HPDE6-E6E7 (cell line): ENCODE measurements around the gene RAB11FIP4.

Experiments
- DNase-seq: peaks from one replicate; pipeline ENCODE4 v3.0.0; 2011; ENCODE audit warnings: missing footprints; ENCODE audit errors: extremely low spot score

The RAB11FIP4 gene

GRCh38 chr17:31405890-31406371 is 14.5 kb downstream of the RAB11FIP4 start:
- DNase-seq: no peak

- no peak for DNase-seq
Observed at GRCh38 chr17:31408586-31408985, 17.1 kb downstream of the RAB11FIP4 start.

DNA sequence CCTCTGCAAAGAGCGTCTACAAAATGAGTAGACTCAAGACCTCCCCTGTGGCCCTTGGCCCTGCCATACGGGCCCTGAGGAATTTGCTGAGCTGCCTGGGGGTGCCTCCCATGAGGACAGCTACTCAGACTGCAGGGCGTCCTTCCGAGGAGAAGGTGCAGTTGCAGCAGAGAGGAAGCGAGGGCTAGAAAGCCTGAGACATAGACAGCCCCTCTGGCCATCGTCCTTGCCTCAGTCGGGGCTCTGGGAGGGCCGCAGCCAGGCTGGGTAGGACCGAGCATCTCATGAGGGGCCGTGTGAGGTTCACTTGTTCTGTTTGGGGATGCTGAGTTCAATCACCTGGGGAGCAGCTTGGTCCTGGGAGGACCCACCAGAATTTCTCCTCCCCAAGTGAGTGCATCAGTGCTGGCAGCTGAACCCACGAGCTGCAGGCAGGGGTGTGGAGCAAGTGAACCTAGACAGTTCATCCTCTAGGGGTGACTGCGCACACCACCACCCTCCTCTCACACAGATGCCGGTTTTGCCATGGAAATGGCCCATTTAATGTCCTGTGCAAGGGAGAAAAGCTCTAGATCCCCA is 20.3 kb downstream of the RAB11FIP4 start:
- no peak for DNase-seq

DNA sequence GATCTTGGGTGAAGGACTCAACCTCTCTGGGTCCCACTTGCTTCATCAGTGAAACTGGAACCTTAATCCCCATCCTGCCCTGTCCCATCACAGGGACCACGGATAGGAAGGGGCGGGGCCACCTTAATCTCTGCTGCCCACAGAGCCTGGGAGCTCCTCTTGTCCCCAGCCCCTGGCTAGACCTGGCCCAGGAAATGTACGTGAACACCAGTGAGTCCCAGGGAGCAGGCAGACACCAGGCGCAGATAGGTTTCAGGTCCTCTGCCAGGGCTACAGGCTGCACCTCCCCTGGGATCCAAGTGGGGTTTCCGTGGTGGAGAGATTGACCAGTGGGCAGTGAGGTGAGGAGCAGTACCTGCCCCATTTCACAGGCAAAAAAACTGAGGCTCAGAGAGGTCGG is 21.0 kb downstream of the RAB11FIP4 start:
- DNase-seq: no peak

DNA sequence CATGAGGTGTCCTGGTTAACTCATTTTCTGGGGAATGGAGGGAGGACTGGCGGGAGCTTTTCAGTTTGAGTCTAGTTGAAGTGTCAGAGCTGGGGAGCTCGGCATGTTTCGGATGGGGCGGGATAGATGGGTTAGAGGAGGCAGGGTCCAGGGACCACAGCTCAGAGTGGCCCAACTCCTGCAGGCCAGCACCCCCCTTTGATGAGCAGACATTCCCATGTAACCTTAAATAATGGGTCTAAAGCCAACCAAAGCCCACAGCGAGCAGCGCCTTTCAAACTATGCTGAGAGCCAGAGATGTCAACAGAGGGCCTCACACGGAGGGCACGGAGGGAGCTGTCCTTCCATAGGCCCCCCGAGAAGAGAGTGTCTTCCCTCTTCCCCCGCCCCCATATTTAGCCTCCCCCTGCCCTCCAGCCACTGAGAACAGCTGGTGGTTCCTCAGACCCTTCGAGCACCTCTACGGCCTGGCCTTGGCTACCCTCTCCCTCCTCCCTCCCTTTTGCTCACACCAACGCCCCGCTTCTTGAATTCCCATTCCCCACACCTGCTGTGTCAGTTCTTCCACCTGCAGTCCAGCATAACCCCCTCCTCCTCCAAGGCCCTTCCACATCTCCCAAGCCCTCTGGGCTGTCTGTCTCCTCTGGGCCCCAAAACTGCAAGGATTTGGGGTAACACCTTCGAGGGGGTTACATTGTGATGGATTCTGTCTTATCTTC is 21.8 kb downstream of the RAB11FIP4 start:
- no peak for DNase-seq

DNA sequence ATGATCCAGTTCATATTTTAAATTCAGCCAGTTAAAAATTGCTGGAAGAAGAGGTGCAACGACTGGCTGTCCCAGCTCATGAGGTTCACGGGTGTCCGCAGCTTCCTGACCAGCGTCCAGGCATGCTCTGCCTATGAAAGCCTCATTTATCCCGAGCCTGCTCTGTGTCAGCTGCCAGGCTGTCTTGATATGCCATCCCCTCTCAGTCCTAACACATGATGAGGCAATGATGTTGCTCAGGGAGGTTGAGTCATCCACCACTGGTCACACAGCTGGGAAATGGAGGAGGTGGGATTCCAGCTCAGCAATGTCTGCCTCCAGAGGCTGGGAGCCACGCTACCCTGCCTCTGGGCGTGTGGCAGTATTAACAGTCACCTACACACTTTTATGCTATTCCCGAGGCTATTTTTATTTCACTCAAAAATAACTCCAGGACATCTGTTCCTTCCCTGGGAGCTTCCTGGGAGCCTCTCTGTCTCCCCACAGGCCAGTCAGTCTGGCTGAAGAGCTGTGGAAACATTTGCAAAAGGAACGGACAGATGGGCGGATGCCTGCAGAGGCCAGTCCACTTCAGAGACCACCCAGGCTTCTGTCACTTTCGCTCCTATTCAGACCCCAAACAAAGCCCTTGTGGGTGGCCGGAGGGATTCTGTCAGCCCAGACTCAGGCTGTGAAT is 22.5 kb downstream of the RAB11FIP4 start:
- DNase-seq: no peak

- no peak for DNase-seq
Observed at GRCh38 chr17:31414550-31414918, 23.1 kb downstream of the RAB11FIP4 start.

DNA sequence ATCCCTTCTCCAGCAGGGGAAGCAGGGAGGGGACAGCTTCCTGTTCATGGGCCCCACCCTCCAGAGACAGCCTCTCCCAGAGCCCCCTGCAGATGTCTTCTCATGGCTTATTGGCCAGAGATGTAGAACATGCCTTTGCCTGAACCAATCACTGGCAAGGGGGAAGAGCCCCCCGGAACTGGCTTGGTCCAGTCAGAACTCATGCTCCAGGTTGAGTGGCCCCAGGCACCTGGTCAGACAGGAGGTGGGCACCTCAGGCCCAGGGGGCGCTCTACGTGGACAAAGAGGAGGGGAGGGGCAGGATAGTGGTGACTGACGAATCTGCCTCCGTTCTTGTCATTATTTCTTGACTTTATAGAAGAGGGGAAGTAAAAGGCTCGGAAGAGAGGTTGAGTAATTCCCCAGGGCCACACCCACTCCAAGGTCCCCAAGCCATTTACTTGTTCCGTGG is 23.6 kb downstream of the RAB11FIP4 start:
- DNase-seq: no peak

- DNase-seq: no peak
Observed at GRCh38 chr17:31415640-31416502, 24.4 kb downstream of the RAB11FIP4 start.

DNA sequence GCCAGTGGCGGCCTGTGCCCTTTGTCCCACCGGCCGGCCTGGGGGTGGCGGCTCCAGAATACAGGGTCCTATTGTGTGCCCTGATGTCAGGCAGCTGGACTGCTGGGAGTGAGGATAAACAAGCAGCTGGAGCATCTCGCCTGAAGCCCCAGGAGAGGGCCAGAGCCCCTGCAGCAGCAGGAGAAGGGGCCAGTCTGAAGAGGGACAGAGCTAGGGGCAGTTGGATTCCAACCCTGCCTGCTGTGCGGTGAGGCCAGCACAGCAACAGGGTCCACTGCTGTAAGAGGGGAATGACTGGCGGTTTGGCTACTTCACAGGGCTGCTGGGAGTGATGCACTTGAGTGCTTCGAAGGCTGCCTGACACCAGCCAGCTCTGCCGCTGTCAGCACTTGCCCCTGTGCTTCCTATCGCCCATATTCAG is 25.0 kb downstream of the RAB11FIP4 start:
- DNase-seq: no peak

- no peak for DNase-seq
Observed at GRCh38 chr17:31417051-31417792, 25.7 kb downstream of the RAB11FIP4 start.

DNA sequence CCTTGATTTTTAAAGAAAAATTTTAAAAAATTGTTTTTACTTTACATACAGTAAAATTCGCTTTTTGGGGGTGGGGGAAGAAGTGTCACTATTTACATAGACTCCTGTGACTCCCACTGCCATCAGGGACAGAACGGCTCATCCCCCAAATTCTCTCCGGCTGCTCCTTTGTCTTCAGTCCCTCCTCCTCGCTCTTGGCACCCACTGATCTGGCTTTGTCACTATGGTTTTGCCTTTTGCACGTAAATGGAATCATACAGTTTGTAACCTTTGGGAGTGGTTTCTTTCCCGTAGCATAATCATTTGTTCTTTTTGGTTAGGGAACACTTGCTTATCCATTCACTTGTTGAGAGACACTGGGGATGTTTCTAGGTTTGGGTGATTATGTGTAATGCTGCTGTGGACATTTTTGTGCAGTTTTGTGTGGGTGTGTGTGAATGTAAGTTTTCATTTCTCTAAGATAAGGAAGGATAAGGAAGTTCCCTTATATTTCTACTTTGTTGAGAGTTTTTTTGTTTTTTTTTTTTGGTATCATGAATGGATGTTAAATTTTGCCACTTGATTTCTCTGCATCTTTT is 27.4 kb downstream of the RAB11FIP4 start:
- DNase-seq: no peak

GRCh38 chr17:31422443-31422842 is 31.0 kb downstream of the RAB11FIP4 start:
- no peak for DNase-seq

GRCh38 chr17:31424944-31425281 is 33.4 kb downstream of the RAB11FIP4 start:
- no peak for DNase-seq

- DNase-seq: no peak
Observed at GRCh38 chr17:31425282-31426040, 34.0 kb downstream of the RAB11FIP4 start.

DNA sequence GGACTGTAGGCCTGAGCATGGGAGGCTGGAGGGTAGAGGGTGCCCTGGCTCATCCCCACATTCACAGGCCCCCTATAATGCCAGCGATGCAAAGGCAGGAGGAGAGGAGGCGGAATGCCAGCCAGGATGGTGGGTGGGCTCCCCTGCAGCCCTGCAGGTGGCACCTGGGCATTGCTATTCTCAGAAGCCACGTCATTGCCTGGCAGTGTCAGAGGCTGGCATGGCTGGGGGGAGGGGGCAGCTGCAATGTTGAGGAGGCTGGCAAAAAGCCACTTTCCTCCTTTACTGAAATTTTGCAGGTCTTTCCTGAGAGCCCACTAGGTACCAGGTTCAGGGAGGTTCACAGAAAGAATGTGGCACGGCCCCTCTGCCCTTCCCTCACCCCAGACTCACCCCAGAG is 36.2 kb downstream of the RAB11FIP4 start:
- no peak for DNase-seq

DNA sequence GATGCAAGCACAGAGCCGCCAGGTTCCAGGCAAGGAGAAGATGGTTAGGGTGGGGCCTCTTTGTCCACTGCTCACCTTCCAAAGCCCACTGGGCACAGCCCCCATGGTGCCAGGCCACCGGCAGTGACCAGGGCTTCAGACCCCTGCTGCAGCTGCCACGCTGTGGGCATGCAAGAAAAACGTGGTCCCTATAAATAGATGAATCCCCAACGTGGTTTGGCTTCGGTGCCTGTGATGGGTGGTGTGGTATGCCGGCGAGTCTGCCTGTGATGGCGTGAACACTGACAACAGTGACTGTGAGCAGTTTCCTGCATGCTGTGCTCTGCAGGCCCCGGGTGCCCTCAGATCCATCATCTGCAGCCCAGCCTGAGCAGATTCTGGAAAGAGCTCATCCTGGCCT is 36.6 kb downstream of the RAB11FIP4 start:
- DNase-seq: no peak

DNA sequence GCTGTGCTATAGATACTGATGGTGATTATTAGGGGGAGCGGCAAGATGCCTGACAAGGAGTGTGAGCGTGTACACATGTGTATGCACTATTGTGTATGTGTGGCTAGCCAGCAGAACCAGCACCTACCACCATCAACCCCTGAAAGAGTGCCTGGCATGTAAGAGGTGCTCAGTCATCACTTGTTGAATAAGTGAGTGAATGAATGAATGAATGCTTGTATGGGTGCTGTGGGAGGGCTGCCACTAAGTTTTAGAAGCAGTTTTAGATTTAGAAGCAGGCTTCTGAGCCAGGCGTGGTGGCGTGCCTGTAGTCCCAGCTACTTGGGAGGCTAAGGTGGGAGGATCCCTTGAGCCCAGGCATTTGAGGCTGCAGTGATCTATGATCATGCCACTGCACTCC is 37.0 kb downstream of the RAB11FIP4 start:
- no peak for DNase-seq

DNA sequence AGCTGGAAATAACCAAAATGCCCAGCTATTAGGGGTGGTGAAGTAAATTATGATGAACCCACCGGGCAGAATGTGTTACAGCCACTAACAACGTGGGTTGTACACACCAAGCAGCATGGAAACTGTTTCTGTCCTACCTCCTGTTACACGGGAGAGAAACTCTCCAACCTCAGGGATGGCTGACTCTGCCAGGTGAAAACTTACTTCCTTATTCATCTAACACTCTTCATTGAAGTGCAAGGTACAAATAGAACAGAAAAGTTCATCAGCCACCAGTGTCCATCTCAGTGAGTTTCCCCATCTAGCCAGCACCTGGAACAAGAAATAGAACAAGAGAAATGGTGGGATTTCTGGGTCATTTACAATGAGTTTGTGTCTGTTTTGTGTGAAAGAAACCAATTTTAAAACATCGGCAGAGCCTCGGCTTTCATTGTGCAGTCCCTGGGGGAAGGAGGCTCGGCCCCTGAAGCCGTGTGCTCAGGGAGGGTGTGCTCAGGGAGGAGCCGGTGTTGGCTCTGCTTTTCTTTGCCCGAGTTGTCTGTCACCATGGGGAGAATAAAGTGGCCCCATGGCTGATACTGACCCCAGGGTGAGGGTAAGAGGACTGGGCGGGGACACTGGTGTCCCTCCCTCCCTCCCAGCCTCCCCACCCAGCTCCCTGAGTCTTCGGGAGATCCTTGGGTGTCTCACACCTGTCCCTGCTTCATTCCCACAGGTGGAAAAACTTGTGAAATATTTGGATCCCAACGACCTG is 39.8 kb downstream of the RAB11FIP4 start:
- no peak for DNase-seq
